Measurements from ENCODE around the gene STK31.

DNA sequence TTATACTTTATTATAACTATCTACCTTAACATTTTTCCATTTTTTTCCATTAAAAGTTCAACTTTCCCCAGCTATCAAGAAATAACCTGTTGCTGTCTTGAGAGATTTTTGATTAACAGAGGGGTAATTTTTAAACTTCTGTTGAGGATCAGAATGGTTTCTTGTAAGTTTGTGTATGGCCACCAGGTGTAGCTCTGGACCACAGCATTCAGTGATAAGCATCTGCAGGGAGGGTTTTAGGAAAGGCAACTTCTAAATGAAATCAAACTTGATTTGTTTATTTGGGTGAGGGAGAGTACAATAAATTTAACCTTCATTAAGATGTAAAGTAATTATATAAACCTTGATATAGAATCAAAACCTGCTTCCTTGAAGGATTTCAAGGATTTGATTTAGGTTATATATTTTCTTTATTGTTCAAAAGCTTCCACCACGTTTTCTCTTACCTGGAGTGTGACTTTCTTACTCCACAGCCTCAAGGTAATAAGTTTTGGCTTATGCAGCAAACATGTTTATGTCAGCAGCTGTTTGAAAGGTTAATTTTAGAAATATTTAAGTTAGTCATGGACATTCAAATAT lies 153.3 kb downstream of the STK31 start:
- TF ChIP-seq BCL11A (IDR thresholded peaks at IDR 0.05; ENCODE audit: low read depth, low read length) = no peak
- no peak for TF ChIP-seq SUPT20H (IDR thresholded peaks at IDR 0.05; ENCODE audit: borderline replicate concordance, control insufficient read depth, low read depth, low read length)
- TF ChIP-seq, protein P1, sequence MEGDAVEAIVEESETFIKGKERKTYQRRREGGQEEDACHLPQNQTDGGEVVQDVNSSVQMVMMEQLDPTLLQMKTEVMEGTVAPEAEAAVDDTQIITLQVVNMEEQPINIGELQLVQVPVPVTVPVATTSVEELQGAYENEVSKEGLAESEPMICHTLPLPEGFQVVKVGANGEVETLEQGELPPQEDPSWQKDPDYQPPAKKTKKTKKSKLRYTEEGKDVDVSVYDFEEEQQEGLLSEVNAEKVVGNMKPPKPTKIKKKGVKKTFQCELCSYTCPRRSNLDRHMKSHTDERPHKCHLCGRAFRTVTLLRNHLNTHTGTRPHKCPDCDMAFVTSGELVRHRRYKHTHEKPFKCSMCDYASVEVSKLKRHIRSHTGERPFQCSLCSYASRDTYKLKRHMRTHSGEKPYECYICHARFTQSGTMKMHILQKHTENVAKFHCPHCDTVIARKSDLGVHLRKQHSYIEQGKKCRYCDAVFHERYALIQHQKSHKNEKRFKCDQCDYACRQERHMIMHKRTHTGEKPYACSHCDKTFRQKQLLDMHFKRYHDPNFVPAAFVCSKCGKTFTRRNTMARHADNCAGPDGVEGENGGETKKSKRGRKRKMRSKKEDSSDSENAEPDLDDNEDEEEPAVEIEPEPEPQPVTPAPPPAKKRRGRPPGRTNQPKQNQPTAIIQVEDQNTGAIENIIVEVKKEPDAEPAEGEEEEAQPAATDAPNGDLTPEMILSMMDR (IDR thresholded peaks at IDR 0.05 in 2 of 3, conservative IDR thresholded peaks at IDR 0.05 in 1 of 3; ENCODE audit: control insufficient read depth in 2 of 3, extremely low read depth in 1 of 3, insufficient read depth in 1 of 3, low read depth in 3 of 3, low read length in 3 of 3) = peak; percentile 53 to 63 (median 62)
- no peak for TF ChIP-seq SMAD1 (IDR thresholded peaks at IDR 0.05; ENCODE audit: low read depth, partially characterized antibody)
- TF ChIP-seq, protein P2, sequence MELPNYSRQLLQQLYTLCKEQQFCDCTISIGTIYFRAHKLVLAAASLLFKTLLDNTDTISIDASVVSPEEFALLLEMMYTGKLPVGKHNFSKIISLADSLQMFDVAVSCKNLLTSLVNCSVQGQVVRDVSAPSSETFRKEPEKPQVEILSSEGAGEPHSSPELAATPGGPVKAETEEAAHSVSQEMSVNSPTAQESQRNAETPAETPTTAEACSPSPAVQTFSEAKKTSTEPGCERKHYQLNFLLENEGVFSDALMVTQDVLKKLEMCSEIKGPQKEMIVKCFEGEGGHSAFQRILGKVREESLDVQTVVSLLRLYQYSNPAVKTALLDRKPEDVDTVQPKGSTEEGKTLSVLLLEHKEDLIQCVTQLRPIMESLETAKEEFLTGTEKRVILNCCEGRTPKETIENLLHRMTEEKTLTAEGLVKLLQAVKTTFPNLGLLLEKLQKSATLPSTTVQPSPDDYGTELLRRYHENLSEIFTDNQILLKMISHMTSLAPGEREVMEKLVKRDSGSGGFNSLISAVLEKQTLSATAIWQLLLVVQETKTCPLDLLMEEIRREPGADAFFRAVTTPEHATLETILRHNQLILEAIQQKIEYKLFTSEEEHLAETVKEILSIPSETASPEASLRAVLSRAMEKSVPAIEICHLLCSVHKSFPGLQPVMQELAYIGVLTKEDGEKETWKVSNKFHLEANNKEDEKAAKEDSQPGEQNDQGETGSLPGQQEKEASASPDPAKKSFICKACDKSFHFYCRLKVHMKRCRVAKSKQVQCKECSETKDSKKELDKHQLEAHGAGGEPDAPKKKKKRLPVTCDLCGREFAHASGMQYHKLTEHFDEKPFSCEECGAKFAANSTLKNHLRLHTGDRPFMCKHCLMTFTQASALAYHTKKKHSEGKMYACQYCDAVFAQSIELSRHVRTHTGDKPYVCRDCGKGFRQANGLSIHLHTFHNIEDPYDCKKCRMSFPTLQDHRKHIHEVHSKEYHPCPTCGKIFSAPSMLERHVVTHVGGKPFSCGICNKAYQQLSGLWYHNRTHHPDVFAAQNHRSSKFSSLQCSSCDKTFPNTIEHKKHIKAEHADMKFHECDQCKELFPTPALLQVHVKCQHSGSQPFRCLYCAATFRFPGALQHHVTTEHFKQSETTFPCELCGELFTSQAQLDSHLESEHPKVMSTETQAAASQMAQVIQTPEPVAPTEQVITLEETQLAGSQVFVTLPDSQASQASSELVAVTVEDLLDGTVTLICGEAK (IDR thresholded peaks at IDR 0.05; ENCODE audit: borderline replicate concordance) = no peak
- TF ChIP-seq CREM (IDR thresholded peaks at IDR 0.05; ENCODE audit: low read depth) = no peak

All from GM12878 (cell line).